VCaP (cell line): ENCODE results near the gene WDR45.

Experiments
- H3K27ac ChIP-seq: fragments of 450-650 bp; 2 replicates; pipeline ENCODE4 v1.5.1; 2017
- TF ChIP-seq, protein P1 (sequence below): fragments of 450-650 bp; conservative IDR thresholded peaks from 2 replicates; pipeline ENCODE4 v1.5.1; 2017; ENCODE audit warnings: mild to moderate bottlenecking, moderate library complexity

The WDR45 gene

GRCh38 chrX:49111791-49112190 is 32.1 kb upstream of the WDR45 start:
- TF ChIP-seq, protein P1, sequence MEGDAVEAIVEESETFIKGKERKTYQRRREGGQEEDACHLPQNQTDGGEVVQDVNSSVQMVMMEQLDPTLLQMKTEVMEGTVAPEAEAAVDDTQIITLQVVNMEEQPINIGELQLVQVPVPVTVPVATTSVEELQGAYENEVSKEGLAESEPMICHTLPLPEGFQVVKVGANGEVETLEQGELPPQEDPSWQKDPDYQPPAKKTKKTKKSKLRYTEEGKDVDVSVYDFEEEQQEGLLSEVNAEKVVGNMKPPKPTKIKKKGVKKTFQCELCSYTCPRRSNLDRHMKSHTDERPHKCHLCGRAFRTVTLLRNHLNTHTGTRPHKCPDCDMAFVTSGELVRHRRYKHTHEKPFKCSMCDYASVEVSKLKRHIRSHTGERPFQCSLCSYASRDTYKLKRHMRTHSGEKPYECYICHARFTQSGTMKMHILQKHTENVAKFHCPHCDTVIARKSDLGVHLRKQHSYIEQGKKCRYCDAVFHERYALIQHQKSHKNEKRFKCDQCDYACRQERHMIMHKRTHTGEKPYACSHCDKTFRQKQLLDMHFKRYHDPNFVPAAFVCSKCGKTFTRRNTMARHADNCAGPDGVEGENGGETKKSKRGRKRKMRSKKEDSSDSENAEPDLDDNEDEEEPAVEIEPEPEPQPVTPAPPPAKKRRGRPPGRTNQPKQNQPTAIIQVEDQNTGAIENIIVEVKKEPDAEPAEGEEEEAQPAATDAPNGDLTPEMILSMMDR = no peak

GRCh38 chrX:49110417-49110816 is 30.7 kb upstream of the WDR45 start:
- TF ChIP-seq, protein P1 = no peak
- H3K27ac ChIP-seq = no peak overlapping the region

More at GRCh38 chrX:49111791-49112190, 32.1 kb upstream of the WDR45 start:
- H3K27ac ChIP-seq = no peak overlapping the region

DNA sequence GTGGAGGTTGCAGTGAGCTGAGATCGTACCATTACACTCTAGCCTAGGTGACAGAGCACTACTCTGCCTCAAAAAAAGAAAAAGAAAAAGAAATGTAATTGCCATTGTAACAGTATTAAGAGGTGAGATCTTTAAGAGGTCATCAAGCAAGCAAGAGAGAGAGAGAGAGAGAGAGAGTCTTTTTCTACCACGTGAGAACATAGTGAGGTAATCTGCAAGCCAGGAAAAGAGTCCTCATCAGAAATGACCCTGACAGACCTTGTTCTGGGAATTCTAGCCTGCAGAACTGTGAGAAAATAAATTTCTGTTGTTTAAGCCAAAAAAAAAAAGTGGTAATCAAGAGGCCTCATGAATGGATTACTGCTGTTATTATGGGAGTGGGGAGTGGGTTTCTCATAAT is 29.0 kb upstream of the WDR45 start:
- no peak overlapping the region for H3K27ac ChIP-seq
- TF ChIP-seq, protein P1 = no peak

- no peak overlapping the region for H3K27ac ChIP-seq
Observed at GRCh38 chrX:49106930-49107329, 27.2 kb upstream of the WDR45 start.

GRCh38 chrX:49106296-49106695 is 26.6 kb upstream of the WDR45 start:
- H3K27ac ChIP-seq = no peak overlapping the region
- TF ChIP-seq, protein P1 = no peak

More at GRCh38 chrX:49106930-49107329, 27.2 kb upstream of the WDR45 start:
- TF ChIP-seq, protein P1 = peak; percentile 26; the same call in 1 of the 2 replicates

DNA sequence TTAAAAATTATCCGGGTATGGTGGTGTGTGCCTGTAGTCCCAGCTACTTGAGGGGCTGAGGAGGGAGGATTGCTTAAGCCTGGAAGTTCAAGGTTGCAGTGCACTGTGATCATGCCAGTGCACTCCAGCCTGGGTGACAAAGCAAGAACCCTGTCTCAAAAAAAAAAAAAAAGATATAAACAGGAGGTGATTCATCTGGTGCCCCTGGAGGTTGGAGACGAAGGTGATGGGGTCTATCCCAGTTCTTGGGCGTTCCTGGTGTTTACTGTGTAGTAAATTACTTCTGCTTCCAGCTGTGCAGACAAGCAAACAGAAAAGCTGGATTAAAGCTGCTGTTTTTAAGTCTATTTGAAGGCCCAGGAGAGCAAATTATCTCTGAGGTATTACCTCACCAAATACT is 23.9 kb upstream of the WDR45 start:
- H3K27ac ChIP-seq = no peak overlapping the region
- TF ChIP-seq, protein P1 = no peak

- no peak overlapping the region; the same call in 1 of the 2 replicates for H3K27ac ChIP-seq
Observed at GRCh38 chrX:49102190-49102589, 22.5 kb upstream of the WDR45 start.

More at GRCh38 chrX:49102190-49102589, 22.5 kb upstream of the WDR45 start:
- TF ChIP-seq, protein P1 = no peak
